NOMO-1 (cell line): Measurements from ENCODE around the gene DDX17.
"Not testable (repeated sequence)": the region's sequence is repeated elsewhere in the genome, so short reads cannot be mapped to it uniquely, and the experiment has no call there.

Source experiments
- DNase-seq, 2 experiments: peaks; one replicate each; lab custom pipeline; 2025; ENCODE audit not compliant: unreplicated experiment in 2 of 2; lab: John Stamatoyannopoulos, UW

The DDX17 gene

GRCh38 chr22:38494498-38494897, 11.6 kb downstream of the DDX17 start:
- no peak for DNase-seq

- no peak for DNase-seq
Measured at GRCh38 chr22:38491707-38492348, 14.3 kb downstream of the DDX17 start.

- DNase-seq = no peak
Measured at GRCh38 chr22:38490915-38491314, 15.2 kb downstream of the DDX17 start.

- no peak for DNase-seq
Measured at GRCh38 chr22:38490475-38490874, 15.6 kb downstream of the DDX17 start.

- no peak for DNase-seq
Measured at GRCh38 chr22:38489561-38490145, 16.5 kb downstream of the DDX17 start.

GRCh38 chr22:38489142-38489541, 17.0 kb downstream of the DDX17 start:
- no peak for DNase-seq

- DNase-seq = no peak
Measured at GRCh38 chr22:38487946-38488345, 18.2 kb downstream of the DDX17 start.

- no peak for DNase-seq
Measured at GRCh38 chr22:38485783-38486182, 20.3 kb downstream of the DDX17 start.

- no peak for DNase-seq
Measured at GRCh38 chr22:38484244-38484643, 21.9 kb downstream of the DDX17 start.

- no peak for DNase-seq
Measured at GRCh38 chr22:38482662-38483308, 23.3 kb downstream of the DDX17 start.

- DNase-seq = no peak
Measured at GRCh38 chr22:38481871-38482332, 24.2 kb downstream of the DDX17 start.

GRCh38 chr22:38481162-38481870, 24.8 kb downstream of the DDX17 start:
- DNase-seq = no peak

- no peak for DNase-seq
Measured at GRCh38 chr22:38479096-38479837, 26.8 kb downstream of the DDX17 start.

GRCh38 chr22:38477585-38477984, 28.5 kb downstream of the DDX17 start:
- no peak for DNase-seq

GRCh38 chr22:38474003-38474607, 32.0 kb downstream of the DDX17 start:
- DNase-seq = no peak

- DNase-seq = no peak
Measured at GRCh38 chr22:38471237-38471636, 34.9 kb downstream of the DDX17 start.

- DNase-seq = not testable (repeated sequence)
Measured at GRCh38 chr22:38470179-38470578, 35.9 kb downstream of the DDX17 start.

- no peak for DNase-seq
Measured at GRCh38 chr22:38469306-38469781, 36.8 kb downstream of the DDX17 start.

GRCh38 chr22:38468443-38469305, 37.4 kb downstream of the DDX17 start:
- no peak for DNase-seq
